ENCODE results near the gene ETFDH.

GRCh38 chr4:158656439-158656838 is 15.7 kb upstream of the ETFDH start:
- no peak for TF ChIP-seq EZH2 (IDR thresholded peaks at IDR 0.05; ENCODE audit: low read length)
- TF ChIP-seq CTCF (optimal IDR thresholded peaks at IDR 0.05 in 1 of 3, IDR thresholded peaks at IDR 0.05 in 1 of 3, conservative IDR thresholded peaks at IDR 0.05 in 1 of 3; ENCODE audit: extremely low read depth in 1 of 3, insufficient read depth in 2 of 3, low read length in 3 of 3) = no peak

Data from keratinocyte (primary cell).